Measurements from ENCODE around the gene CTSC. TPM values are rescaled to one million over a fixed set of nuclear protein-coding genes. Genes with fewer than 3 reads are reported as not detected.

Gene CTSC
- polyA plus RNA-seq, 1 donor from 2014 or later = 5.2 TPM

DNA sequence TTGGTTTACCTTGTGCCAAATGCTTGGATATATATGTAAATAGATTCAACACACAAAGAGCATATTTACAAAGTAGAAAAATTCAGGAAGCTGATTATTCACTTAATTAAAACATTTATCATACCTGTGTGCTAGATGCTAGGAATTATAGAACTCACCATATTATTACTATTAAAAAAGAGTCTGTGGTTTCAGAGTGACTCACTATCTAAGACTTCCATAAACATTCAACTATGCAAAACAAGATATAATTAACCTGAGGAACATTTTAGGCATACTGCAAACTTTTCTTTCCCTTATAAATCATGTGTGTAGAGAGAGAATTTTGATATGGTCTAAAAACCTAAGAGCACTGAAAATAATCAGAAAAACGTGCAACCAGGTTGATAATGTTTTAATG, 27.3 kb downstream of the CTSC start (continued):
- no peak for TF ChIP-seq REST (IDR thresholded peaks at IDR 0.05; ENCODE audit: borderline replicate concordance)

GRCh38 chr11:88308576-88308975, 29.0 kb downstream of the CTSC start:
- Histone ChIP-seq H3K79me2 (replicated peaks; ENCODE audit: insufficient read depth, low read length) (no peaks in the 10 kb centered on the region), H3K9ac (ENCODE audit: low read length) (no peak overlapping the region), H3F3A (ENCODE audit: insufficient read depth, low read length, poor library complexity, severe bottlenecking) (no peaks in the 10 kb centered on the region), H3K27ac (ENCODE audit: low read length) (no peak overlapping the region), H3K9me2 (ENCODE audit: insufficient read depth, low read length) (no peaks in the 10 kb centered on the region), H3K9me3 (ENCODE audit: low read length) (no peaks in the 10 kb centered on the region), H3K4me3 (ENCODE audit: low read length) (no peak overlapping the region), H3K4me2 (ENCODE audit: low read length) (no peak overlapping the region), H2AFZ (ENCODE audit: low read depth, low read length) (no peak overlapping the region), H3K36me3 (ENCODE audit: insufficient read depth, low read length) (no peaks in the 10 kb centered on the region), H3K27me3 (ENCODE audit: insufficient read depth, low read depth, low read length) (no peaks in the 10 kb centered on the region), H4K20me1 (ENCODE audit: insufficient read depth) (no peaks in the 10 kb centered on the region)
- TF ChIP-seq MXI1 (conservative IDR thresholded peaks at IDR 0.05; ENCODE audit: poor library complexity, severe bottlenecking) = no peak
- TF ChIP-seq, protein P1, sequence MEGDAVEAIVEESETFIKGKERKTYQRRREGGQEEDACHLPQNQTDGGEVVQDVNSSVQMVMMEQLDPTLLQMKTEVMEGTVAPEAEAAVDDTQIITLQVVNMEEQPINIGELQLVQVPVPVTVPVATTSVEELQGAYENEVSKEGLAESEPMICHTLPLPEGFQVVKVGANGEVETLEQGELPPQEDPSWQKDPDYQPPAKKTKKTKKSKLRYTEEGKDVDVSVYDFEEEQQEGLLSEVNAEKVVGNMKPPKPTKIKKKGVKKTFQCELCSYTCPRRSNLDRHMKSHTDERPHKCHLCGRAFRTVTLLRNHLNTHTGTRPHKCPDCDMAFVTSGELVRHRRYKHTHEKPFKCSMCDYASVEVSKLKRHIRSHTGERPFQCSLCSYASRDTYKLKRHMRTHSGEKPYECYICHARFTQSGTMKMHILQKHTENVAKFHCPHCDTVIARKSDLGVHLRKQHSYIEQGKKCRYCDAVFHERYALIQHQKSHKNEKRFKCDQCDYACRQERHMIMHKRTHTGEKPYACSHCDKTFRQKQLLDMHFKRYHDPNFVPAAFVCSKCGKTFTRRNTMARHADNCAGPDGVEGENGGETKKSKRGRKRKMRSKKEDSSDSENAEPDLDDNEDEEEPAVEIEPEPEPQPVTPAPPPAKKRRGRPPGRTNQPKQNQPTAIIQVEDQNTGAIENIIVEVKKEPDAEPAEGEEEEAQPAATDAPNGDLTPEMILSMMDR (IDR thresholded peaks at IDR 0.05; ENCODE audit: poor library complexity, severe bottlenecking) = no peak
- TF ChIP-seq EZH2 (IDR thresholded peaks at IDR 0.05; ENCODE audit: borderline replicate concordance, insufficient read depth, low read length, poor library complexity, severe bottlenecking) = no peak
- no peak for TF ChIP-seq EP300 (conservative IDR thresholded peaks at IDR 0.05; ENCODE audit: poor library complexity, severe bottlenecking)
- no peak for TF ChIP-seq SMC3 (conservative IDR thresholded peaks at IDR 0.05; ENCODE audit: poor library complexity)
- no peak for TF ChIP-seq TAF1 (IDR thresholded peaks at IDR 0.05; ENCODE audit: low read depth)

- H3K27ac ChIP-seq (ENCODE audit: low read length) = no peak overlapping the region
- H3K9ac ChIP-seq (ENCODE audit: low read length) = no peak overlapping the region
- H4K20me1 ChIP-seq (ENCODE audit: insufficient read depth) = no peaks in the 10 kb centered on the region
- H2AFZ ChIP-seq (ENCODE audit: low read depth, low read length) = no peak overlapping the region
- H3K79me2 ChIP-seq (replicated peaks; ENCODE audit: insufficient read depth, low read length) = no peaks in the 10 kb centered on the region
- H3K4me3 ChIP-seq (ENCODE audit: low read length) = no peak overlapping the region
- H3K9me3 ChIP-seq (ENCODE audit: low read length) = no peaks in the 10 kb centered on the region
- no peak overlapping the region for H3K4me2 ChIP-seq (ENCODE audit: low read length)
- H3F3A ChIP-seq (ENCODE audit: insufficient read depth, low read length, poor library complexity, severe bottlenecking) = no peaks in the 10 kb centered on the region
- no peaks in the 10 kb centered on the region for H3K9me2 ChIP-seq (ENCODE audit: insufficient read depth, low read length)
- no peak for TF ChIP-seq SMC3 (conservative IDR thresholded peaks at IDR 0.05; ENCODE audit: poor library complexity)
- TF ChIP-seq REST (IDR thresholded peaks at IDR 0.05; ENCODE audit: borderline replicate concordance) = no peak
- no peak for TF ChIP-seq EP300 (conservative IDR thresholded peaks at IDR 0.05; ENCODE audit: poor library complexity, severe bottlenecking)
- TF ChIP-seq RAD21 (conservative IDR thresholded peaks at IDR 0.05) = no peak
- TF ChIP-seq EZH2 (IDR thresholded peaks at IDR 0.05; ENCODE audit: borderline replicate concordance, insufficient read depth, low read length, poor library complexity, severe bottlenecking) = no peak
- no peak for TF ChIP-seq POLR2AphosphoS5 (IDR thresholded peaks at IDR 0.05)
- TF ChIP-seq, protein P1 (IDR thresholded peaks at IDR 0.05; ENCODE audit: poor library complexity, severe bottlenecking) = no peak
- H3K36me3 ChIP-seq (ENCODE audit: insufficient read depth, low read length) = no peaks in the 10 kb centered on the region
- no peaks in the 10 kb centered on the region for H3K27me3 ChIP-seq (ENCODE audit: insufficient read depth, low read depth, low read length)
Observed at GRCh38 chr11:88307749-88308425, 29.6 kb downstream of the CTSC start.
